MCF 10A (cell line): ENCODE measurements around the gene BRD2. TPM values are rescaled to one million over a fixed set of nuclear protein-coding genes. Genes with fewer than 3 reads are reported as not detected.

Experiments used
- BruUV-seq: library from RNA; stranded (reverse); fragments of 400-500 nt; replicated peaks from 2 replicates; lab custom pipeline; 2021; lab: Mats Ljungman, UMichigan
- CTCF ChIA-PET: fragments of 300-600 bp; sonication (Branson Sonifier 250); formaldehyde crosslinking; extraction: SDS; loops from one replicate; lab custom pipeline; 2021; ENCODE audit warnings: antibody characterized with exemption, inconsistent platforms; lab: Yijun Ruan, JAX
- POLR2A ChIA-PET: fragments of 300-600, 350-650 bp; sonication (Branson Sonifier 250); formaldehyde crosslinking; extraction: SDS; loops from one replicate; lab custom pipeline; 2020; ENCODE audit warnings: antibody characterized with exemption, inconsistent platforms; lab: Yijun Ruan, JAX
- DNase-seq: peaks from one replicate; pipeline ENCODE4 v3.0.0-alpha.2; 2018; ENCODE audit not compliant: unreplicated experiment
- H3K27ac Mint-ChIP-seq: one replicate; pipeline ENCODE4 v1.8.0; 2022; ENCODE audit warnings: mild to moderate bottlenecking, low read depth, mixed read lengths; ENCODE audit not compliant: unreplicated experiment
- H3K27me3 Mint-ChIP-seq: one replicate; pipeline ENCODE4 v1.8.0; 2022; ENCODE audit warnings: mixed read lengths; ENCODE audit not compliant: insufficient read depth, unreplicated experiment
- H3K36me3 Mint-ChIP-seq: one replicate; pipeline ENCODE4 v1.8.0; 2022; ENCODE audit warnings: mild to moderate bottlenecking, moderate library complexity, mixed read lengths; ENCODE audit not compliant: insufficient read depth, unreplicated experiment
- H3K4me1 Mint-ChIP-seq: one replicate; pipeline ENCODE4 v1.8.0; 2022; ENCODE audit warnings: mixed read lengths; ENCODE audit not compliant: insufficient read depth, unreplicated experiment
- H3K4me3 Mint-ChIP-seq: one replicate; pipeline ENCODE4 v1.8.0; 2022; ENCODE audit warnings: mild to moderate bottlenecking, moderate library complexity, mixed read lengths; ENCODE audit not compliant: unreplicated experiment
- H3K9me3 Mint-ChIP-seq: one replicate; pipeline ENCODE4 v1.8.0; 2022; ENCODE audit warnings: mixed read lengths; ENCODE audit not compliant: unreplicated experiment
- CTCF ChIP-seq: fragments of 200-600 bp; IDR thresholded peaks from one replicate; pipeline ENCODE4 v1.8.0; 2022; ENCODE audit warnings: antibody characterized with exemption, mild to moderate bottlenecking; ENCODE audit not compliant: unreplicated experiment
- intact Hi-C: fragments of 100-400 bp; cut with micrococcal nuclease; formaldehyde crosslinking; loops from 2 replicates; pipeline ENCODE4 v1.14.1; 2022
- total RNA-seq: library from RNA; stranded (reverse); gene quantifications from 2 replicates; pipeline ENCODE4 v1.2.3, GENCODE V29; 2022

Gene BRD2
- total RNA-seq, 1 experiment from 2014 or later, result 223 TPM

GRCh38 chr6:32953775-32954174 is 14.6 kb upstream of the BRD2 start:
- TF ChIP-seq CTCF, result no peak
- Mint-ChIP-seq H3K9me3 (no peaks in the 10 kb centered on the region), H3K4me3 (no peak overlapping the region), H3K27me3 (no peaks in the 10 kb centered on the region), H3K36me3 (no peaks in the 10 kb centered on the region), H3K27ac (no peak overlapping the region), H3K4me1 (no peaks in the 10 kb centered on the region)
- CTCF ChIA-PET, result interaction anchor here (0.6 to 4.4 kb wide), 23 partner anchors 9 to 883 kb away, joined by 3 to 55 read pairs (median 5); partner anchors contain the start of genes BRD2 and HLA-DMB
- intact Hi-C loops, result loop anchor here (2.0 kb wide), 1 partner anchor 31 kb away; no protein-coding TSS in a partner anchor
- BruUV-seq, result no TSS peak
- DNase-seq, result no peak
- POLR2A ChIA-PET, result interaction anchor here (0.6 to 8.2 kb wide), 6 partner anchors 10 to 255 kb away, joined by 3 to 130 read pairs (median 4); partner anchors contain the start of genes BRD2 and RING1

- no peaks in the 10 kb centered on the region for H3K36me3 Mint-ChIP-seq
- no peaks in the 10 kb centered on the region for H3K4me1 Mint-ChIP-seq
- ChIA-PET CTCF (interaction anchor here (0.8 to 4.4 kb wide), 17 partner anchors 9 to 295 kb away, joined by 3 to 55 read pairs (median 7); partner anchors contain the start of genes BRD2, HLA-DMB and TAP2), POLR2A (interaction anchor here (0.6 to 8.2 kb wide), 5 partner anchors 9 to 30 kb away, joined by 3 to 130 read pairs (median 7); partner anchors contain the start of gene BRD2)
- H3K27ac Mint-ChIP-seq, result no peak overlapping the region
- no peak for TF ChIP-seq CTCF
- no TSS peak for BruUV-seq
- H3K4me3 Mint-ChIP-seq, result no peak overlapping the region
- intact Hi-C loops, result no loop called here
- DNase-seq, result no peak
- no peaks in the 10 kb centered on the region for H3K9me3 Mint-ChIP-seq
- H3K27me3 Mint-ChIP-seq, result no peaks in the 10 kb centered on the region
These were observed 14.1 kb upstream of the BRD2 start for GRCh38 chr6:32954267-32954666.

GRCh38 chr6:32954986-32955802 is 13.2 kb upstream of the BRD2 start:
- peak; percentile 43 for DNase-seq
- H3K9me3 Mint-ChIP-seq, result no peaks in the 10 kb centered on the region
- H3K4me1 Mint-ChIP-seq, result no peaks in the 10 kb centered on the region
- no peaks in the 10 kb centered on the region for H3K27me3 Mint-ChIP-seq
- H3K4me3 Mint-ChIP-seq, result no peak overlapping the region
- no TSS peak for BruUV-seq
- intact Hi-C loops, result no loop called here
- ChIA-PET POLR2A (interaction anchor here (1.5 to 8.2 kb wide), 2 partner anchors 14 to 29 kb away, joined by 7 to 130 read pairs; partner anchors contain the start of gene BRD2), CTCF (interaction anchor here (0.6 to 4.4 kb wide), 15 partner anchors 8 to 293 kb away, joined by 3 to 55 read pairs (median 7); partner anchors contain the start of genes BRD2, HLA-DMB and TAP2)
- TF ChIP-seq CTCF, result no peak
- no peaks in the 10 kb centered on the region for H3K36me3 Mint-ChIP-seq
- H3K27ac Mint-ChIP-seq, result no peak overlapping the region

- no peaks in the 10 kb centered on the region for H3K27me3 Mint-ChIP-seq
- no peak for DNase-seq
- TF ChIP-seq CTCF, result no peak
- no peak overlapping the region for H3K4me3 Mint-ChIP-seq
- no TSS peak for BruUV-seq
- no peaks in the 10 kb centered on the region for H3K9me3 Mint-ChIP-seq
- H3K4me1 Mint-ChIP-seq, result no peaks in the 10 kb centered on the region
- ChIA-PET POLR2A (interaction anchor here (0.7 to 8.2 kb wide), 3 partner anchors 13 to 62 kb away, joined by 4 to 130 read pairs (median 4); partner anchors contain the start of gene BRD2), CTCF (interaction anchor here (0.8 to 4.4 kb wide), 4 partner anchors 8 to 630 kb away, joined by 3 to 49 read pairs (median 8); no protein-coding TSS in a partner anchor)
- intact Hi-C loops, result no loop called here
- H3K36me3 Mint-ChIP-seq, result no peaks in the 10 kb centered on the region
- H3K27ac Mint-ChIP-seq, result no peak overlapping the region
These were observed 12.2 kb upstream of the BRD2 start for GRCh38 chr6:32956176-32956575.
